Measurements from ENCODE around the gene IL9.

IL9 gene

DNA sequence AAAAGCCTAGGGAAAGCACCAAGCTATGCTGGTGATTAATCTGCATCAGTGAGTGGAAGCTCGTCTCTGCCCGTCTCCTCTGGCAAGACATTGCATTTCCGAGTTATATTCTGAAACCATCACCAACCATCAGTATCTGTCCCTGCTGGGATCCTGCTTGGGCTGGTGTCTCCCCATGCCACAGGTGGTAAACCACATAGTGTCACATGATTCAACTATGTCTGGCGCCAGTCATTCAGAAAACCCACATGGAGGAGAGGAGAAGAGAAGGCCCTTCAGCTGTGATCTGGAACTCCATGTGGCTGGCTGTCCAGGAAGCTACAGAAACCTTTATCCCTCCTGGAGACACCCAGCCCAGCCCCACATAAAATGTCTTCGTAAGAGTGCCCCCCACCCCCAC, 4.8 kb downstream of the IL9 start:
- no peak for DNase-seq

DNA sequence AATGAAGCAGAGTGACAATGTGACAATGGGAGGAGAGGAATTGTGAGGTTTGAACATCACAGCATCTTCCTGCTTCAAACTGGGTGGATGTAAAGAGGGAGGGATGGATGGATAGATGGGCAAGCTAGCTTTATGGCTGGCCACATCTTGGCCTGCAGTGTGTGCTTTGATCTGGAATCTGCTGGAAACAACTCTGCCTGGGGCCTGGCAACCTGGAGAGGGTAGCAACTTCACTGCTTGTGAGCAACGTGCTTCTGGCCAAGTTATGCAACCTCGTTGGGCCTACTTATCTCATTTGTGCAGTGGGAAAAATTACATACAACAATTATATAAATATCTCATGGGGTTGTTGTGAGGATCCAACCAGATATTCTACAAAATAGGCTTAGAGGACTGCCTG, 5.3 kb downstream of the IL9 start:
- no peak for DNase-seq

DNA sequence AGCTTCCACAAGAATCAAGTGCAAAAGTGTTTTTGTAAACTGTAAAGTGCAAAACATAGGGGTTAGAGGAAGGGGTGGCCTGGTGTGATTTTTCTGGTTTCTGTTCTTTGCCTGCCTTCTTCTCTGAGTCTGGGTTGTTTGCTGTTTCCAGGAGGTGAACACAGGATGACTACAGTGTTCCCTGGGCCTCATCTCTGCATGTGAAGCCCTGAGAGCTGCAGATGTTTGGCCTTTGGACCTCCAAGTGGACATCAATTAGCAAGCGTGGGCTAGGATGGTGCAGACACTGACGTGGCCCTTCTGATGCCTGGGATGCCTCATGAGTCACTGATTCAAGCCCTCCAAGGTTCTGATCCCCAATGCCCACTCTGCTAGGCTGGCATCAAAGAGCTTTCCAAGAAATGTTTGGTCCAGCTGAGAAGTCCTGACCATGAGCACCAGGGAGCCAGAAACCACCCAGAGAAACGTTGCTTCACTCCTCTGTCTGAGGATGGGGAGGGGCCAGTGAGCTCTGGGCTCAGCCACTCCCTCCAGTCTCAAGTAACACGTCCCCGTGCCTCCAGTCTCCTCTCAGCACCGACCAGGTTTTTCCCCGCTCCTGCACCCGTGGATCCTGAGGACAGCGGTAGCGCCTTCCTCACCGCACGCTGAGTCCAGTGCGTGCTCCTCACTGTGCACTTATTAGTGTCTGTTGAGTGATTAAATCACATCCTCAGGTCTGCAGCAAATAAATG, 7.6 kb downstream of the IL9 start:
- DNase-seq, result peak; percentile 27

GRCh38 chr5:135887447-135887864, 8.2 kb downstream of the IL9 start:
- DNase-seq, result peak; percentile 70

DNA sequence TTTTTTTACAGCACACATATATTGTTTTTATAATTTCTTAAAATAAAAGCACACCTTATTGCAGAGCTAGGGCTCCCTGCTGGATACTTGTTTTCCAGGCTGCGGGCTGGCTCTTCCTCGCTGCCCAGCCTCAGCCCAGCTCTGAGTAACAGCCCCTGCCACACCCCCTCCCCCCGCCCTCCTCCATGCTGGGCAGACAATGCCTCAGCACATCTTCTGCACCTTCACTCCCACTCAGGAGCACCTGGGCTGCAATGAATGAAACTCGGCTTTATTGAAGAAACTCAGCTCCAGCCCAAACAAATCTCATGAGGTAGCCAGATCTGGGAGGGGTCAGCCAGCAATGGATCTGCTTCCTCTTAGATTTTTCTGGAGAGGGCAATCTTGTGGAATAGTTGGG, 9.5 kb downstream of the IL9 start:
- DNase-seq, result no peak

DNA sequence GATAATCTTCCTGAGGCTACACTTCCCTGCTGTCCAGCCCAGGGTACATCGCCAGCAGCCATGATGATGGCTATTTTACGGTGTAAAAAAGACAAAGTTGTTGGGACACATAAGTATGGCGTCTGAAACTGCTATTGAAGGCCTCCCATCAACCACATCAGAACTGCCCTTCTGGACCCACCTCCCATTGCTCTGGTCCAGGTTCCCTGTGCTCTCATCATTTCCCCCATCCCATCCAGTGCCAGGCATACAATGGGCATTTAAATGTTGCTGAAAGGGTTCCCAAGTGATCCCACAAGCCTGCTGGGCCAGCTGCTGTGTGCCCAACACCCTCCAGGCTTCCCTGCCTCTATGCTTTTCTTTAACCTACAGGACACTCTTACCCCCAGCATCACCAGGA, 10.6 kb downstream of the IL9 start:
- no peak for DNase-seq

- no peak for DNase-seq
These were observed 12.2 kb downstream of the IL9 start for GRCh38 chr5:135883441-135883840.

GRCh38 chr5:135883026-135883425, 12.6 kb downstream of the IL9 start:
- no peak for DNase-seq

- DNase-seq, result no peak
These were observed 13.8 kb downstream of the IL9 start for GRCh38 chr5:135881819-135882218.

DNA sequence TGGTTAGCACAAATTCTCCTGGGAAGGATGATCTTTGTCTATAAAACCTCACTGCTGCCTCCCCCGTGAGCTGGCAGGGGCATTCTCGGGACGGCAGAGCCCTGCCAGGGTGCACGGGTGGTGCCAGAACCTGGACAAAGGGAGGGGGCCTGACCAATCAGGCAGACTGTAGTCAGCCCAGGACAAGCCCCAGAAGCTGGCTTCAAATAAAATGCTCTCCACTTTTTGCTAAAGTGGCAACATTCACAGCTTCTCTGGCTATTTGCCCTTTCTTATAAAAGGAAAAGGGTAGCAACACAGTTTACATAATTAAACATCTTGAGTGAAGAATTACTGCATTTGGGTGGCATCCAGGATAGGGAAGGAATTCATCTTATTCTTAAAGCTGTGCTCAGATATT, 14.4 kb downstream of the IL9 start:
- no peak for DNase-seq

DNA sequence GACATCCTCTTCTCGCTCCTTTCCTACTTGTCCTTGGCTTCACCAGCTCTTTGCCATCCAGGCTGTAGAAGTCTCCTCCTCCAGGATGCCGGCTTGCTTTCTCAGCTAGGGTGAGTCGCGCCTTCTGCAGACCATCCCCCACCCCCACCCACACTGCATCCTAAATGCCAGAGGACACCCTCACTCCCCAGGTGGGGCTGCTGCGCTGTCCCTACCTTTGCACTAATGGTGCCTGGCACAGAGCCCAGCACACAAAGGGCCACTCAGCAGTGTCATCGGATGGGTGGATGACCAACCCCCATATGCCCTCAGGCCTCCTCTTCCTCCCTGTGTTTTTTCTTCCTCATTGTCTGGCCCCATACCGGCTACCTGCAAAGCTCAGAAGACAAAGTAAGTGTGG, 14.8 kb downstream of the IL9 start:
- peak; percentile 9 for DNase-seq

- peak; percentile 10 for DNase-seq
These were observed 15.4 kb downstream of the IL9 start for GRCh38 chr5:135880278-135880677.

GRCh38 chr5:135879591-135879990, 16.1 kb downstream of the IL9 start:
- DNase-seq, result no peak

DNA sequence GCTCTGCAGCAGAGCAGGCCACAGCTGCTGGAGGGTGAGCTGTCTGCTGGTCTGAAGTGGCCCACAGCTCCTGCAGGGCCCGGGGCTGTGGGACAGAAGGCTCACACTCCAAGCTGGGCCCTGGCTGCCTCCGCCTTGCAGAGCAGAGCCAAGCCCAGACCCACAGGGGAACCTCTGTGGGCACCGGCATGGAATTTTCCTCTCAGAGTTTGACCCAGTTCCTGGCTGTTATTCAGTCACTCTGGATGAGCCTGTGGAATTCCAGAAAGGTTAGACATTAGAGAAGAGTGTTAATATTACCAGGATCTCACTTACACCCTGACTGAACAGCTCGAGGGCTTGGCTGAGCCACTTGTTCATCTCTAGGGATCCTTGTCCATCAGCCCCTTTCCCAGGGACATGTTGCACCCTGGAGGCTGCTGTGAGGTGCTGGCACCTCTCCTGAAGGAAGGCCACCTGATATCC, 17.5 kb downstream of the IL9 start:
- no peak for DNase-seq

- DNase-seq, result no peak
These were observed 18.0 kb downstream of the IL9 start for GRCh38 chr5:135877570-135878155.

DNA sequence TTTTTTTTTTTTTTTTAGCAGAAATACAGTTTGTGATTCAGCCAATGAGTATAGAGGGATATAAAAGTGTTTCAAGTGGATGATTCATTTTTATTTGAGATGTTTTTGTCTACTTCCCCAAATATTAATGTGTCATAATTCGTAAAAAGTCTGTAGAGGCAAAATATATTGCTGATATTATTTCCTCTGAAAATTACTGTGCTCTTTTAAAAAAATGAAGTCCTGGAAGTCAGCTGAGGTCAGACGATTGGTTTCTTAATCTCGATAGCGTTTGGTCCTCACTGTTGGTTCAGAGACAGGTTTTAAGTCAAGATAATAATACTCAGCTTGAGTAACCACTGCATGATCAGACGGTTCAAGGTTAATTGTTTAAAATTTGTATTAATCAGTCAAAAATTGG, 19.5 kb downstream of the IL9 start:
- DNase-seq, result no peak

DNA sequence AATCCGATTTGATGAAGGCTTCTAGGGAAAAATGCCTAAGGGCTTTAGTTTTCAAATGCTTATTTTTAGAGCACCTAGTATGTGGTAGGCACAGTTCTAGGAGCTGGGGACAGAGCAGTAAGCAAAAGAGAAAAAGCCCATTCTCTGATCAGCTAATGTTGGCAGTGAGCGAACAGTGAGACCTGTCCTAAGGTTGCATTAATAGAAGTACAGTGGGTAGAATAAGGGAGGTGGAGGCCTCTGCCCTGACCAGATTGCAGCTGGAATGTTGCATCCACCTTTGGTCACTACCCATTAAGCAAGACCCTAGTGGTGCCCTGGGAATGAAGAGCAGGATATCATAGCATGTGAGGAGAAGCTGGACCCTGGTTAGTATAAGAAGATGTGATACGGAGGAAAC, 20.1 kb downstream of the IL9 start:
- DNase-seq, result no peak

GRCh38 chr5:135874461-135874860, 21.2 kb downstream of the IL9 start:
- no peak for DNase-seq

- DNase-seq, result no peak
These were observed 21.8 kb downstream of the IL9 start for GRCh38 chr5:135873831-135874230.

GRCh38 chr5:135871268-135871915, 24.2 kb downstream of the IL9 start:
- no peak for DNase-seq

DNA sequence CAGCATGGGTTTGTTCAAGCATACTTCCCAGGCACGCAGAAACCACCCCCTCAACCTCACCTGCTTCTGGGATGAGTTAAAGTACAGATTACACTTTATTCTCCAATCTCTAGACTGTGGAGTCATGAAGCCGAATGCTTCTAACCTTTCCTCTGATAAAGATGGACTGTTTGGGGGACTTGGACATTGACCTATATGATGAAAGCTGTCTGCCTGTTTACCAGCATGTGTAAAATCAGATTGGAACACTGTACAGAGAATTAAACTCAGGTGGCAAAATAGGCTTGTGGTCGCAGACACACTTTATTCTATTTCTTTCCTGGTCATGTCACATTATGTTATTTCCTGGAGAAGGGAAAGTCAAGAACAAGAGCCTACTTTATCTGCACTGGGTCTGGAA, 25.7 kb downstream of the IL9 start:
- DNase-seq, result no peak

DNA sequence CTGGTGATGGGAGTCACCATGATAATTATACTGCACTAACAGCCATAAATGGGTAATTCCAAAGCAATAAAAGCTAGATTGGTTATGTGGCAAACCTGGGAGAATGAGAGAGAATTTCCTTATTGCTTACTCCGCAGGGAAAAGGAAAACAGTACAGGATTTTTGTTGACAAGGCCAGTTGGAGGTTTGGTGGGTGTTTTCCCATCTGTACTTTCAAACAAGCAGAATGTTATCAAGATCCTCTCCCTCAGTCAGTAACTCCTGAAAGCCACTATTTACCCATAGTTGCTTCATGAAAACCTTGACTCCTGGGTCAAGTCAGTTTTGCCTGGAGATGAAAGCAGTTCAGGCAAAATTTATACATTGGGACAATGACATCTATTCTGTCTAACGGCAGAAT, 26.4 kb downstream of the IL9 start:
- DNase-seq, result no peak

DNA sequence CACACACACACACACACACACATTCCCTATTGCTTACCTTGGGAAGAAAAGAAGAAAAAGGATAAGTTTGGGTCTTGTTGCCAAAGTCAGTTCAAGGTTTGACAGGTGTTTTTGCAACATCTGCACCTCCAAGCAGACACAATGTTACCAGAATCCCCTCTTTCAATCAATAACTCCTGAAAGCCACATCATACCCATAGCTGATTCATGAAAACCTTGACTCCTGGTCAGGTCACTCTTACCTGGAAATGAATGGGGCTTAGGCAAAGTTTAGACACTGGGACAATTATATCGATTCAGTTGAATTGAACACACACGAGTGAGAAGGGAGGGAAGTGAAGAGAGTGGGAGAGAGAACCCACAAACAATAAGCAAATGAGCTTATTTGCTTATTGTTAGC, 27.0 kb downstream of the IL9 start:
- no peak for DNase-seq

DNA sequence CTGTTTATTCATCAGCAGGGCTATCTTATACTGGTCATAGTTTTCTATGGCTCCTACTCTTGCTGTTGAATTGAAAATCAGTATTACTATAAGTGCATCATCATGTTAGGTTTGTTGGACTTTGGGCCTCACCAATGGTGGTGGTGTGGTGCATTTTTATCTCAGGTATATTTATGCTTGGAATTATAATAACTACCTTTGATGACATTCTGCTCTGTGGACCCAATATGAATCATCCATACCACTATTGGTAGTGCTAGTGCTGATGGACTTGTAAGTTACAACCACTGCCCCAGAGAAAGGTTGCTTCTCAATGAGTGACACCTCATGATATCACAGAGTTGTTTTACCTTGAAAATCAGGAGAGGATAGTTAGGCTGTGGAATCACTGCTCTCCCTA, 28.0 kb downstream of the IL9 start:
- no peak for DNase-seq

Data from fibroblast of skin of right biceps (primary cell).